ENCODE results near the gene COG5.

DNA sequence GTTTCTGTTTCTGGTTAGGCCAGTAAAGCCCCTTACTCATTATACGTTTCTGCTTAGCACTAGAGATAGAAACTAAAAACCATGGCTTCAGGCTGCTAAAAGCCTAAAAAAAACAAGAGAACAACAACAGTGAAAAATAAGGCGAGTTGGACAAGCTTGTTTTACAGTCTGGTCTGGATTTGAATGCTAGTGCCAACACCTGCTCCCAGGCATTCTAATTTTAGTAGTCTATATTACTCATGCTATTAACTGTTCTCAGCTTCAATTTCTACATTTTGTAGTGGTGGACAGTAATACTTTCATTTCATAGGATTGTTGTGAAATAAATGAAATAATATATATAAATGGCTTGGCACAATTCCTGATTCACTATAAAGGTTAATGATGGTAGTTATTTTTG, 286.4 kb downstream of the COG5 start:
- TF ChIP-seq, protein P1, sequence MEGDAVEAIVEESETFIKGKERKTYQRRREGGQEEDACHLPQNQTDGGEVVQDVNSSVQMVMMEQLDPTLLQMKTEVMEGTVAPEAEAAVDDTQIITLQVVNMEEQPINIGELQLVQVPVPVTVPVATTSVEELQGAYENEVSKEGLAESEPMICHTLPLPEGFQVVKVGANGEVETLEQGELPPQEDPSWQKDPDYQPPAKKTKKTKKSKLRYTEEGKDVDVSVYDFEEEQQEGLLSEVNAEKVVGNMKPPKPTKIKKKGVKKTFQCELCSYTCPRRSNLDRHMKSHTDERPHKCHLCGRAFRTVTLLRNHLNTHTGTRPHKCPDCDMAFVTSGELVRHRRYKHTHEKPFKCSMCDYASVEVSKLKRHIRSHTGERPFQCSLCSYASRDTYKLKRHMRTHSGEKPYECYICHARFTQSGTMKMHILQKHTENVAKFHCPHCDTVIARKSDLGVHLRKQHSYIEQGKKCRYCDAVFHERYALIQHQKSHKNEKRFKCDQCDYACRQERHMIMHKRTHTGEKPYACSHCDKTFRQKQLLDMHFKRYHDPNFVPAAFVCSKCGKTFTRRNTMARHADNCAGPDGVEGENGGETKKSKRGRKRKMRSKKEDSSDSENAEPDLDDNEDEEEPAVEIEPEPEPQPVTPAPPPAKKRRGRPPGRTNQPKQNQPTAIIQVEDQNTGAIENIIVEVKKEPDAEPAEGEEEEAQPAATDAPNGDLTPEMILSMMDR (conservative IDR thresholded peaks at IDR 0.05; ENCODE audit: low read length) = no peak
- TF ChIP-seq EZH2phosphoT487 (IDR thresholded peaks at IDR 0.05; ENCODE audit: borderline replicate concordance) = no peak

Measured in Loucy (cell line).